ENCODE results near the gene SIX3. TPM values are rescaled to one million over a fixed set of nuclear protein-coding genes. Genes with fewer than 3 reads are reported as not detected.

The SIX3 gene
- total RNA-seq, 2 experiments from 2014 or later: not detected

DNA sequence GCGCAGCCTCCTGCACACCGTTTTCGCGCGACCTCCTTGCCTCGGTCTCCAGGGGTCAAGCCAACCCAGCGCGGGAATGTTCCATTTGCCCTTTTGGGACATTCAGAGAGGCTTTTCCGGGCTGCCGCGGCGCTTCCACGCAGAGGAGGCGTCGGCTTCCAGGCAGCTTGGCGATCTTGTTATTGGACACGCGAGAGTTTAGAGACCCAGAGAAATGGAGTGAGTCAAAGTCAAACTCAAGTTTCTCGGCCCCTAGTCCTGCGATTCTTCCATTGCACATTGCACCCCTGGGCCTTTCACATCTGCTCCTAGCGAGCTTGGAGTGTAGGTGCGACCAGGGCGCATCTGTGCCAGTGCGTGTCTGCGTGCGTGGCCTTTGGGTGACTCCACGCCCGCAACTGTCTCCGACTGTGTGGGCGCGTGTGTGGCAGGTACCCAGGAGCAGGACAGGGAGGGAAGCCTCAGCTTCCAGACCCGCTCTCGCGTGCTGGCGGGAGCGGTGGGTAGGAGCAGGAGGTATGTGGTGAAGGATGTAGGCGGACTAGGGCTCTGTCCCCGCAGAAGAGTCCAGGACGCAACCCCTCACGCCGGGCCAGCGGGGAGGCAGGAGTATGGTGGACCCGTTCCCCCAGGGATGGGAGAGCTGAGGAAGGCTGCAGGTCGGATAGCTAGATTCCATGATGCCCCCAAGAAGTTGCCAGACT is 13.5 kb downstream of the SIX3 start:
- no peaks in the 10 kb centered on the region for H3K36me3 Mint-ChIP-seq (ENCODE audit: low read depth)
- H3K9me3 Mint-ChIP-seq: no peaks in the 10 kb centered on the region
- ChIA-PET POLR2A (interaction anchor here (1.1 kb wide), 1 partner anchor 11 kb away, joined by 4 read pairs; no protein-coding TSS in a partner anchor), CTCF (interaction anchor here (0.6 to 8.3 kb wide), 37 partner anchors 8 to 1077 kb away, joined by 3 to 100 read pairs (median 4); no protein-coding TSS in a partner anchor)
- peaks cover 54% of the 10 kb centered on the region for H3K27me3 Mint-ChIP-seq
- intact Hi-C loops (cut with micrococcal nuclease): loop anchor here (5.0 to 10.0 kb wide), 5 partner anchors 390 to 910 kb away; no protein-coding TSS in a partner anchor
- DNase-seq (no peak), ATAC-seq (no peak)
- TF ChIP-seq, protein P1, sequence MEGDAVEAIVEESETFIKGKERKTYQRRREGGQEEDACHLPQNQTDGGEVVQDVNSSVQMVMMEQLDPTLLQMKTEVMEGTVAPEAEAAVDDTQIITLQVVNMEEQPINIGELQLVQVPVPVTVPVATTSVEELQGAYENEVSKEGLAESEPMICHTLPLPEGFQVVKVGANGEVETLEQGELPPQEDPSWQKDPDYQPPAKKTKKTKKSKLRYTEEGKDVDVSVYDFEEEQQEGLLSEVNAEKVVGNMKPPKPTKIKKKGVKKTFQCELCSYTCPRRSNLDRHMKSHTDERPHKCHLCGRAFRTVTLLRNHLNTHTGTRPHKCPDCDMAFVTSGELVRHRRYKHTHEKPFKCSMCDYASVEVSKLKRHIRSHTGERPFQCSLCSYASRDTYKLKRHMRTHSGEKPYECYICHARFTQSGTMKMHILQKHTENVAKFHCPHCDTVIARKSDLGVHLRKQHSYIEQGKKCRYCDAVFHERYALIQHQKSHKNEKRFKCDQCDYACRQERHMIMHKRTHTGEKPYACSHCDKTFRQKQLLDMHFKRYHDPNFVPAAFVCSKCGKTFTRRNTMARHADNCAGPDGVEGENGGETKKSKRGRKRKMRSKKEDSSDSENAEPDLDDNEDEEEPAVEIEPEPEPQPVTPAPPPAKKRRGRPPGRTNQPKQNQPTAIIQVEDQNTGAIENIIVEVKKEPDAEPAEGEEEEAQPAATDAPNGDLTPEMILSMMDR (IDR thresholded peaks at IDR 0.05): no peak
- no peak overlapping the region for H3K27ac Mint-ChIP-seq
- H3K4me3 Mint-ChIP-seq: peak overlapping the region; percentile 39
- peaks cover 16% of the 10 kb centered on the region for H3K4me1 Mint-ChIP-seq (ENCODE audit: low read depth)

DNA sequence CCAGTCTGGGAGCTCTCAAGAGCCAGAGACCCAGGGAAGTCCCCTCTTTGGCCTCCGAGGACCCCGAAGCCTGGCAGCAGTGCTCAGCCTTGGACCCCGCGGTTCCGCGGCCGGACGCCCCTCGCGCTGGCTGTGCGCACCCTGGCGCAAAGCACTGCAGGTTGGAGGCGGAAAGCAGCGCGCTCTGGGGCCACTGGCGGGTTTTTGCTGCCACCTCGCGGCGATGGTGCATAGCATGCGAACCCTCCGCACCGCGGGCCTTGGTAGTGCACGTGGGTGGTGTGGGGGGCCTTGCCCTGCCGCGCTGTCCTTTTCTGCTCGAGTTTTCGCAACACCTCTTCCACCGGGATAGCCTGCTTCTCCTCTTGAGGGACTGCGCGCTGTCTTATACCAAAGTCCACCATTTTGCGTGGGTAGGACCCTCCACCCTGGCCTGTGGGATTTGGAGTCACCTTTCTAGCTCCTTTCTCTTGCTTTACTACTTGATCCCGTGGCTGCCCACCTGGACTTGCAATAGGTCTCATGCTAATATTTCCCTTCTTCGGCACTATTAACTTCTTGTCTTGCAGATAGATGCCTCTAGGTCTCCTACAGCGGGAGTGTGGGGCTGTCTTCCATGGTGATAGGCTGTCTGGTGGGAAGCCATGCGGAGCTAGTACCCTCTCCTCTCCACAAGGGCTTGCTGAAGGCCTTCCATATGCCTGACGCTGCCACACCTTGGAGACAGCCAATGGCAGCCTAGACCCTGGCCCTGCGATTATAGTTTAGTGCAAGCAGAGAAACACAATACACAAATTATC is 14.3 kb downstream of the SIX3 start:
- no peak overlapping the region for H3K27ac Mint-ChIP-seq
- peak overlapping the region; percentile 39 for H3K4me3 Mint-ChIP-seq
- intact Hi-C loops (cut with micrococcal nuclease): loop anchor here (5.0 to 10.0 kb wide), 5 partner anchors 391 to 911 kb away; no protein-coding TSS in a partner anchor
- ATAC-seq (peak; percentile 84), DNase-seq (peak; percentile 81)
- ChIA-PET CTCF (interaction anchor here (0.6 to 8.3 kb wide), 49 partner anchors 9 to 1078 kb away, joined by 3 to 100 read pairs (median 4); no protein-coding TSS in a partner anchor), POLR2A (interaction anchor here (1.1 kb wide), 1 partner anchor 12 kb away, joined by 4 read pairs; no protein-coding TSS in a partner anchor)
- TF ChIP-seq, protein P1 (IDR thresholded peaks at IDR 0.05): peak; percentile 83
- H3K36me3 Mint-ChIP-seq (ENCODE audit: low read depth): no peaks in the 10 kb centered on the region
- peaks cover 14% of the 10 kb centered on the region for H3K4me1 Mint-ChIP-seq (ENCODE audit: low read depth)
- no peaks in the 10 kb centered on the region for H3K9me3 Mint-ChIP-seq
- peaks cover 48% of the 10 kb centered on the region for H3K27me3 Mint-ChIP-seq

DNA sequence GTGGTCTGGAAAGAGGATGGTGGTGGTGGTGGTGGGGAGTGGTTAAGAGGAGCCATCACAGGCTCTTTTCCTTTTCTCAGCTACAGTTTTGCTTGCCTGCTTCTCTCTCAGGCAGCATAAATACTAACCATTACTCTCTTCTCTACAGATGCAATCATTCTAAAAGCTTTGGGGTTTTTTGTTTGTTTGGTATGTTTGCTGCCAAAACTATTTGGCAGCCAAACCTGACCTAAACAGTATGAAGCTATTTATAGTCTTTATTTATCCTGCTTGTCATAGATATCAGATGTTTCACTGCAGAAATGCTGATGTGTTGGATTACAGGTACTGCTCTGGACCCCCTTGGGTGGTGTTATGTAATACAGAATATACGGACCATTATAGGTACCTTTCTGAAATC is 15.3 kb downstream of the SIX3 start:
- no peak overlapping the region for H3K27ac Mint-ChIP-seq
- no peaks in the 10 kb centered on the region for H3K36me3 Mint-ChIP-seq (ENCODE audit: low read depth)
- H3K4me3 Mint-ChIP-seq: no peak overlapping the region
- ChIA-PET POLR2A (no interaction called here), CTCF (interaction anchor here (0.6 to 8.3 kb wide), 19 partner anchors 8 to 598 kb away, joined by 3 to 100 read pairs (median 8); no protein-coding TSS in a partner anchor)
- DNase-seq: no peak
- intact Hi-C loops (cut with micrococcal nuclease): loop anchor here (5.0 to 10.0 kb wide), 5 partner anchors 392 to 912 kb away; no protein-coding TSS in a partner anchor
- H3K27me3 Mint-ChIP-seq: peaks cover 40% of the 10 kb centered on the region
- no peaks in the 10 kb centered on the region for H3K9me3 Mint-ChIP-seq
- TF ChIP-seq, protein P1 (IDR thresholded peaks at IDR 0.05): no peak
- ATAC-seq: no peak
- H3K4me1 Mint-ChIP-seq (ENCODE audit: low read depth): peaks cover 14% of the 10 kb centered on the region

- ChIA-PET POLR2A (no interaction called here), CTCF (interaction anchor here (0.7 to 8.3 kb wide), 9 partner anchors 19 to 567 kb away, joined by 3 to 100 read pairs (median 4); no protein-coding TSS in a partner anchor)
- Mint-ChIP-seq H3K9me3 (no peaks in the 10 kb centered on the region), H3K27me3 (peaks cover 38% of the 10 kb centered on the region), H3K36me3 (ENCODE audit: low read depth) (no peaks in the 10 kb centered on the region), H3K27ac (no peak overlapping the region), H3K4me3 (no peak overlapping the region), H3K4me1 (ENCODE audit: low read depth) (peaks cover 12% of the 10 kb centered on the region)
- intact Hi-C loops (cut with micrococcal nuclease): loop anchor here (5.0 to 10.0 kb wide), 5 partner anchors 393 to 913 kb away; no protein-coding TSS in a partner anchor
- ATAC-seq (no peak), DNase-seq (no peak)
- TF ChIP-seq, protein P1 (IDR thresholded peaks at IDR 0.05): no peak
These were observed 16.3 kb downstream of the SIX3 start for GRCh38 chr2:44957656-44958327.
